HEK293T (cell line): ENCODE measurements around the gene TSPAN1.

Experiments
- CTCF ChIA-PET: fragments of 350-600 bp; formaldehyde crosslinking; extraction: SDS; loops from one replicate; lab custom pipeline; 2021; ENCODE audit warnings: antibody characterized with exemption, inconsistent platforms; lab: Yijun Ruan, JAX
- POLR2A ChIA-PET: fragments of 350-600 bp; formaldehyde crosslinking; extraction: SDS; loops from one replicate; lab custom pipeline; 2020; ENCODE audit warnings: antibody characterized with exemption, inconsistent platforms; lab: Yijun Ruan, JAX
- DNase-seq: peaks from one replicate; pipeline ENCODE4 v3.0.0; 2012; ENCODE audit warnings: mixed read lengths; ENCODE audit errors: extremely low spot score
- ARNT ChIP-seq: fragments of 450-650 bp; IDR thresholded peaks from 2 replicates; pipeline ENCODE4 v1.6.1; 2017; ENCODE audit warnings: mild to moderate bottlenecking
- BHLHE40 ChIP-seq: fragments of 450-650 bp; IDR thresholded peaks from 2 replicates; pipeline ENCODE4 v1.6.1; 2016; ENCODE audit warnings: mild to moderate bottlenecking, moderate library complexity, borderline replicate concordance
- CTBP1 ChIP-seq: fragments of 450-650 bp; IDR thresholded peaks from 2 replicates; pipeline ENCODE4 v1.6.1; 2016; ENCODE audit warnings: borderline replicate concordance
- ELF4 ChIP-seq: fragments of 450-650 bp; IDR thresholded peaks from 2 replicates; pipeline ENCODE4 v1.6.1; 2017; ENCODE audit warnings: antibody characterized with exemption
- FOXA1 ChIP-seq: fragments of 450-650 bp; IDR thresholded peaks from 2 replicates; pipeline ENCODE4 v1.6.1; 2016; ENCODE audit warnings: mild to moderate bottlenecking
- FOXK2 ChIP-seq: fragments of 450-650 bp; IDR thresholded peaks from 2 replicates; pipeline ENCODE4 v1.6.1; 2016; ENCODE audit warnings: mild to moderate bottlenecking
- FOXM1 ChIP-seq: fragments of 450-650 bp; IDR thresholded peaks from 2 replicates; pipeline ENCODE4 v1.6.1; 2017; ENCODE audit warnings: mild to moderate bottlenecking, borderline replicate concordance
- HDGF ChIP-seq: fragments of 450-650 bp; IDR thresholded peaks from 2 replicates; pipeline ENCODE4 v1.6.1; 2017; ENCODE audit warnings: antibody characterized with exemption, borderline replicate concordance
- L3MBTL2 ChIP-seq: fragments of 450-650 bp; conservative IDR thresholded peaks from 2 replicates; pipeline ENCODE4 v1.6.1; 2016; ENCODE audit warnings: mild to moderate bottlenecking
- LEF1 ChIP-seq: fragments of 450-650 bp; IDR thresholded peaks from 2 replicates; pipeline ENCODE4 v1.6.1; 2017; ENCODE audit warnings: mild to moderate bottlenecking, borderline replicate concordance
- NFRKB ChIP-seq: fragments of 450-650 bp; IDR thresholded peaks from 2 replicates; pipeline ENCODE4 v1.6.1; 2016; ENCODE audit warnings: mild to moderate bottlenecking, moderate library complexity
- SP1 ChIP-seq: fragments of 450-650 bp; IDR thresholded peaks from 2 replicates; pipeline ENCODE4 v1.6.1; 2017
- SUZ12 ChIP-seq: fragments of 450-650 bp; IDR thresholded peaks from 2 replicates; pipeline ENCODE4 v1.6.1; 2016; ENCODE audit warnings: mild to moderate bottlenecking
- TARDBP ChIP-seq: fragments of 450-650 bp; IDR thresholded peaks from 2 replicates; pipeline ENCODE4 v1.6.1; 2016
- ZNF384 ChIP-seq: fragments of 450-650 bp; IDR thresholded peaks from 2 replicates; pipeline ENCODE4 v1.6.1; 2016
- TF ChIP-seq, protein P1 (sequence below): fragments of 450-650 bp; IDR thresholded peaks from 2 replicates; pipeline ENCODE4 v1.6.1; 2016

Gene TSPAN1, protein sequence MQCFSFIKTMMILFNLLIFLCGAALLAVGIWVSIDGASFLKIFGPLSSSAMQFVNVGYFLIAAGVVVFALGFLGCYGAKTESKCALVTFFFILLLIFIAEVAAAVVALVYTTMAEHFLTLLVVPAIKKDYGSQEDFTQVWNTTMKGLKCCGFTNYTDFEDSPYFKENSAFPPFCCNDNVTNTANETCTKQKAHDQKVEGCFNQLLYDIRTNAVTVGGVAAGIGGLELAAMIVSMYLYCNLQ

DNA sequence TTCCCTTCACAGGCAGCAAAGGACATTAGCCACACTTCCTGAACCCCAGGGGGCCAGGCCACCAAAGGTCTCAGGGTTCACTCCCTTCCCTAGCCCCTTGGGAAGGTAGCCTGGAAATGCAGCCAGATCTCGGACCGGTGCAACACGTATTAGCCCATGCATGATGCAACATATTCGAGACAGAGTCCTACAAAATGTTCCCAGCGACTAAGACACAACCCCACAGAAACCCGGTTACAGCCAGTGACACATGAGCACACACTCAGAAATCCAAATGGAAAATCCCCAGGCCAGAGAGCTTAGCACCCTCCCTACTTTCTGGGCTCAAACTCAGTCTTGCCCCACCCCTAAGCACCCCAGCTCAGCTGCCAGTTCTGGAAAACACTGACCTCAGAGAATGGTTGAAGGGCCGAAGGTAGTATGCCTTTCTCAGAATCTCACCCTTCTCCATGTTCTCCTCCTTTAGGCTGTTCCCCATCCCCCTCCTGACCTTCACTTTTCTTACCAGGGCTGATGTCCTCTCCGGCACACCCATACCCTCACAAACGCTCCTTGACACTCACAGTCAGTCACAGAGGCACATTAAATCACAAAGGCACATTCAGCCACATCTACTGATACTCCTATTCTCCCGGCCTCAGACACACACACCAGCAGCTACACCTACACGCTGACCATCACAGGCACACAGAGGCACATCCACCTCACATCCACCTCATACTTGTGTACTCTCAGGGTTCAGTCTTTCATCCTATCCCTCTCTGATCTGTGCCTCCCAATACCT is at the start of gene TSPAN1:
Gene TSPAN1, plus strand, starts transcription at position 640 of the 784 bp plus-strand sequence. CDS start 6,021 bp downstream, outside the sequence.
- POLR2A ChIA-PET = interaction anchor here (1.0 kb wide), 1 partner anchor 42 kb away, joined by 4 read pairs; the partner anchor contains the start of gene PIK3R3
- CTCF ChIA-PET = interaction anchor here (0.6 kb wide), 1 partner anchor 307 kb away, joined by 3 read pairs; no protein-coding TSS in a partner anchor
- no peak for DNase-seq
- no peak for TF ChIP-seq ELF4
- no peak for TF ChIP-seq SP1
- no peak for TF ChIP-seq L3MBTL2

DNA sequence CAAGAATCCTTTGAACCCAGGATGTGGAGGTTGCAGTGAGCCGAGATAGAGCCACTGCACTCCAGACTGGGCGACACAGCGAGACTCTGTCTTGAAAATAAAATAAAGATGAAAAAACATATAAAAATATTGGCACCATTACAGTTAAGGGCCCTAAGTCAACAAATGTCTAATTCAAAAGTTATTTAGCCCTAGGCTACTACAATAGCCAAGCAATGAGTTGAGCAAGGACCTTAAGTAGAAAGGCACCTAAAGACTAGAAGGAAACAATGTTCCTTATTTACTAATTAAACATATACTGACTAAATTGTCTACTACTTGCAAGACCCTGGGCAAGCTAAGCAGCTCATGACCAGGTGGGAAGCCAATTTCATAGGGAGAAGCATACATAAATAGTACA is 46.5 kb upstream of the TSPAN1 start:
- DNase-seq = no peak
- no peak for TF ChIP-seq SUZ12
- no peak for TF ChIP-seq ELF4
- no peak for TF ChIP-seq FOXA1
- TF ChIP-seq ZNF384 = no peak
- TF ChIP-seq FOXM1 = no peak
- TF ChIP-seq FOXK2 = no peak
- no peak for TF ChIP-seq HDGF
- no peak for TF ChIP-seq L3MBTL2
- no peak for TF ChIP-seq LEF1
- TF ChIP-seq TARDBP = no peak
- no peak for TF ChIP-seq NFRKB
- TF ChIP-seq ARNT = no peak
- TF ChIP-seq BHLHE40 = no peak
- TF ChIP-seq, protein P1, sequence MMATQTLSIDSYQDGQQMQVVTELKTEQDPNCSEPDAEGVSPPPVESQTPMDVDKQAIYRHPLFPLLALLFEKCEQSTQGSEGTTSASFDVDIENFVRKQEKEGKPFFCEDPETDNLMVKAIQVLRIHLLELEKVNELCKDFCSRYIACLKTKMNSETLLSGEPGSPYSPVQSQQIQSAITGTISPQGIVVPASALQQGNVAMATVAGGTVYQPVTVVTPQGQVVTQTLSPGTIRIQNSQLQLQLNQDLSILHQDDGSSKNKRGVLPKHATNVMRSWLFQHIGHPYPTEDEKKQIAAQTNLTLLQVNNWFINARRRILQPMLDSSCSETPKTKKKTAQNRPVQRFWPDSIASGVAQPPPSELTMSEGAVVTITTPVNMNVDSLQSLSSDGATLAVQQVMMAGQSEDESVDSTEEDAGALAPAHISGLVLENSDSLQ = no peak
- TF ChIP-seq CTBP1 = no peak
- no peak for TF ChIP-seq SP1

DNA sequence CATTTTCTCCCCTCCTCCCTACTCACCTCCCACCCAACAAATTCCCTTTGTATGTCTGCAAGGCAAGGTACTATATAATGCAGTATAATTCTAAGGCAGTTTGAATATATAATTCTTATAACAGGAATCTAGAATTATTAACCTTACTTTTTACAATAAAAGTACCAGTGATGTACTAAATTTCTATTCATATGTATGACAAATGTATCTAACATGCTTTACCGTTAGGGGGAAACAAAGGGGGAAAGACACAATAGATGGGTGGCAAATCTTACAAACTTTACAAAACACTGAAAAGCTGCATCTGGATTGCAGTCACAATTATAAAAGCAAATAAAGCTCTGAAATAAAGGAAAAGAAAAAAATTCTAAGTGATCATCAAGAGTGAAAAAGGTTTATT is 44.8 kb upstream of the TSPAN1 start:
- ChIA-PET CTCF (no interaction called here), POLR2A (interaction anchor here (0.8 to 1.1 kb wide), 2 partner anchors 12 to 15 kb away, joined by 3 read pairs; no protein-coding TSS in a partner anchor)
- TF ChIP-seq NFRKB (no peak), BHLHE40 (no peak), FOXA1 (no peak), CTBP1 (no peak), SUZ12 (no peak)
- no peak for DNase-seq

More for the DNA sequence above, 46.5 kb upstream of the TSPAN1 start:
- ChIA-PET CTCF (interaction anchor here (0.6 kb wide), 1 partner anchor 11 kb away, joined by 3 read pairs; no protein-coding TSS in a partner anchor), POLR2A (interaction anchor here (1.4 kb wide), 1 partner anchor 55 kb away, joined by 4 read pairs; no protein-coding TSS in a partner anchor)

DNA sequence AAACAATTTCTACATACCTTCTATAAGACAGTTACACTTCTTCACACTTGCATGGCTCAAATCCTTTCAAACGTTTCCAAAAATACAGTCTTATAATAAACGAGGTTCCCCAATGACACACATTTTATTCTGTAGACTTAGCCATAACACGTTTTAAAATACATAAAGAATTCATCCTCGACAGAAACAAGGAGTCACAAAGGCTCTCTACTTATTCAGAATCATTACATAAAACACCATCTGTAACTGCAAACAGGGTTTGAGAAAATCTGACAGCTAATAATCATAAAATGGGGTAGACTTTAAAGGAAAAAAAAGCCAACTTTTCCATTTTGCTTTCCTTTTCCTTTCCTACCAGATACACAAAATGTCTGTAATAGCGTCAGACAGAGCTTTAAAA is 44.3 kb upstream of the TSPAN1 start:
- DNase-seq = no peak
- CTCF ChIA-PET = no interaction called here
- no peak for TF ChIP-seq CTBP1
- POLR2A ChIA-PET = interaction anchor here (1.0 to 1.1 kb wide), 2 partner anchors 15 to 41 kb away, joined by 3 to 4 read pairs; no protein-coding TSS in a partner anchor

DNA sequence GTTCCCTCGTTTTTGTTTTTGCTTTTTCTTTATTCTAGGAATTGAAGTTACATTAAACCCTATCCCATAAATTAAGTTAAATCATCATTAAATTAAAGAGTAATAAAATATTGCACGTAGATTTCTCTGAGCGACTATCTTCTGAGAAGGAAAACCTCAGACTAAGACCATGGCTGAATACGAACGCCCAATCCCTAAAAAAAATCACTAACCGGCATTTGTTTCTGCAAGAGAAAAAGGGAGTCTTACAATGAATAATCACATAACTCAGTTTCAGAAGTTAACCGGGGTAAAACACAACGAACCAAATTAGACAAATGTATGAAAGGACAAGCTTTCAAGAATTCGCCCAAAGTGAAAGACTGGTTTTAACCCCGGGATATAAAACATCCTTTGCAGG is 43.8 kb upstream of the TSPAN1 start:
- no peak for TF ChIP-seq L3MBTL2
- TF ChIP-seq, protein P1 = no peak
- no peak for TF ChIP-seq FOXA1
- no peak for TF ChIP-seq SUZ12
- TF ChIP-seq BHLHE40 = no peak
- no peak for TF ChIP-seq FOXM1
- no peak for TF ChIP-seq TARDBP
- TF ChIP-seq HDGF = no peak
- no peak for TF ChIP-seq FOXK2
- TF ChIP-seq SP1 = no peak
- no peak for TF ChIP-seq ZNF384
- TF ChIP-seq LEF1 = no peak
- TF ChIP-seq CTBP1 = no peak
- TF ChIP-seq ELF4 = no peak
- no peak for TF ChIP-seq NFRKB
- ChIA-PET POLR2A (interaction anchor here (0.6 to 1.8 kb wide), 8 partner anchors 8 to 583 kb away, joined by 3 to 19 read pairs (median 5); no protein-coding TSS in a partner anchor), CTCF (interaction anchor here (0.6 to 0.7 kb wide), 2 partner anchors 92 to 97 kb away, joined by 3 read pairs; no protein-coding TSS in a partner anchor)
- DNase-seq = no peak

DNA sequence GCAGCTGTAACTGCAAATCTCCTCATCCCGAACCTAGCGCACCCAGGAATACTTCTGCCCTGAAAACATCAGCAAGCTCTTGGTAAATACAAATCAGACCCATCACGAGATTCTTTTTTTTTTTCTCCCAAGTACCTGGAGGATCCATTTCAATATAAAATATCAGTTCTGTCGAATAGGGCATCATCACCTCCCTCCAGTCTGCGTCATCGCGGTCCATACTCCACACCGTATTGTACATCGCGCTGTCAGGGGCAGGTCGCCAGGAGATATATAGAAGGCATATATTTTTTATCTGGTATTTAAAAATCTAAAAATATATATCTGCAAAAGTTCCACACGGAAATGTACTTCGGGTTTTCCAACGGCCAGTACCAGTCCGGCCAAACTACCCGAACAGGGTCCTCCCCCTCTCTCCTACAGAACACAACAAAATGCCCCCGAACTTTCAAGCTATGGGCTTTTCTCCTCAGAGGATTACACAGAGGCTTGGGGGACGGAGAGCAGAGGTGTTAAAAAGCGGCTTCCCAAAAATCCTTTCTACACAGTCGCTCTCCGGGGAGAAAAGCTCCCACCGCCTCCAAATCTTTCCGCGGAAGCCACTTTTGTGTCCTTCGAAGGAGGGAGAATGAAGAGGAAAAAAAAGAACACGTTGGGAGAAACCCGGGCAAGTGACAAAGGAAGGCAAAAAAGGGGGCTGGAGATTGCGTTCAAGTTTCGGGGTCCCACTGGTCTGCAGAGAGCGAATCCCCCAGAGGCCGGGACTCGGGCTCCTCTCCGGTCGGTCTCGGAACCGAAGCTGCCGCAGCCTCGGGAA is 43.0 kb upstream of the TSPAN1 start:
- peak; percentile 16 for DNase-seq
- CTCF ChIA-PET = interaction anchor here (0.6 to 0.7 kb wide), 5 partner anchors 9 to 434 kb away, joined by 3 to 4 read pairs (median 3); no protein-coding TSS in a partner anchor
- TF ChIP-seq ARNT (no peak), HDGF (no peak), FOXM1 (no peak), BHLHE40 (no peak)
- POLR2A ChIA-PET = interaction anchor here (0.5 to 1.8 kb wide), 33 partner anchors 9 to 583 kb away, joined by 3 to 20 read pairs (median 4); partner anchors contain the start of genes POMGNT1 and TSPAN1
